ENCODE data around the gene KRT73.
"Not testable (repeated sequence)": the region's sequence is repeated elsewhere in the genome, so short reads cannot be mapped to it uniquely, and the experiment has no call there.

KRT73 gene

DNA sequence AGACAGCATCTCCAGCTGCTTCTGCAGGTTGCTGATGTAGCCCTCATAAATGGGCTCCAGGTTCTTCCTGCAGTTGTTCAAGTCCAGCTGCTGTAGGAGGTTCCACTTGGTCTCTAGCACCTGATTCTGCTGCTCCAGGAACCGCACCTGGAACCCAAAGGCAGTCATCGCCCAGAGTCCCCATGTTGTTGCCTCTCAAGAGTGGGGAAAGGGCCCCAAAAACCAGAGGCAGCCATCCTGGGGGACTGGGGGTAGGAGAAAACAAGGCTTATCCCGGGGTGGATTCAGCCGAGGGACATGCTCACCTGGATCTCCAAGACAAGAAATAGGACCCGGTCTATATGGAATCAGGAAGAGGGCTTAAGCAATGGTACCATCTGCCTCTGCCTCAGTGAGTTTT is 19.4 kb downstream of the KRT73 start:
- DNase-seq, result no peak

GRCh38 chr12:52594237-52594636 is 24.1 kb downstream of the KRT73 start:
- DNase-seq, result not testable (repeated sequence)

DNA sequence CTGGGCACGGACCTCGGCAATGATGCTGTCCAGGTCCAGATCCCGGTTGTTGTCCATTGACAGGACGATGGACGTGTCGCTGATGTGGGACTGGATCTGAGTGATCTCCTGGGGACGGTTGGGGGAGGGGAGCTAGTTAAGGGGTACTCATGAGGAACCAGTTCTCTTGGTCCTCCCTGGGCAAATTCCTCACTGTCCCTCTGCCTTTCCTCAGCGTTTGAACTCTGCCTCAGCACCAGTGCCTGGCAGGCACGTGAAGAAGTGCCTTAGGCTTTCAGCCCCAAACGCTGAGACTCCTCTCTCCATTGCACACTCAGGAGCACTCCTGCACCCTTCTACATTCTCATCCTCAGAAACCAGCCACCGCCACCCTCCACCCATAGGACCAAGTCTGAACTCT is 26.8 kb downstream of the KRT73 start:
- no peak for DNase-seq

GRCh38 chr12:52590021-52590420 is 28.3 kb downstream of the KRT73 start:
- DNase-seq, result no peak

DNA sequence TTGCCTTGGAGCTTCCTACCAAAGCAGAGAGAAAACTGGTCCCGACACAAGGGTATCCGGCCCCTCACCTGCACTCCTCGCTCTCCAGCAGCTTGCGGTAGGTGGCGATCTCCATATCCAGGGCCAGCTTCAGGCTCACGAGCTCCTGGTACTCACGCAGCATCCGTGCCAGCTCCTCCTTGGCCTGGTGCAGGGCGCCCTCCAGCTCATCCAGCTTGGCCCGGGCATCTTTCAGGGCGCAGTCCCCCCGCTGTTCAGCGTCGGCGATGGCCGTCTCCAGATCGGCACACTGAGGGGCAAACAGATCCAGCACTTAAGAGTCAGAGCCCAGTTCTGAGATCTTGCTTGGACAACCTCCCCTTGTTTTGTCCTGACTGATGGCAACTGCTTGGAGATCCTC is 30.8 kb downstream of the KRT73 start:
- DNase-seq, result no peak

GRCh38 chr12:52585946-52586345 is 32.4 kb downstream of the KRT73 start:
- no peak for DNase-seq

DNA sequence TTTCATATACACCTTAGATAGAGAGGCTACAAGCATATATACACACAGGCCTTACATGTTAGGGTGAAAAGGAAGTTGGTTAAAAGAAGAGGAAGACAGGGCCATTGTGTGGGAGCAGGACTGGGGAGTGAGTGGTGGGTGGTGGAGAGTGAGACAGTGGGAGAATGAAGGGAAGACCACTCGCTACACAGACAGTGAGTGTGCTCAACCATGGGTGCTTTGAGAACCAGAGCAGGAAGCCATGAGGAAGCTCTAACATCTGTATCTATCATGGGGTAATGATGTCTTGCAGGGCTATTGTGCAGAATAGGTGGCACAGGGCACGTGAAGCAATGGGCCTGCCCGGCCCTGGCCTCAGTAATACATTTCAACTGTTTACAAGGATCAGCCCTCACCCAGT is 33.3 kb downstream of the KRT73 start:
- DNase-seq, result no peak

DNA sequence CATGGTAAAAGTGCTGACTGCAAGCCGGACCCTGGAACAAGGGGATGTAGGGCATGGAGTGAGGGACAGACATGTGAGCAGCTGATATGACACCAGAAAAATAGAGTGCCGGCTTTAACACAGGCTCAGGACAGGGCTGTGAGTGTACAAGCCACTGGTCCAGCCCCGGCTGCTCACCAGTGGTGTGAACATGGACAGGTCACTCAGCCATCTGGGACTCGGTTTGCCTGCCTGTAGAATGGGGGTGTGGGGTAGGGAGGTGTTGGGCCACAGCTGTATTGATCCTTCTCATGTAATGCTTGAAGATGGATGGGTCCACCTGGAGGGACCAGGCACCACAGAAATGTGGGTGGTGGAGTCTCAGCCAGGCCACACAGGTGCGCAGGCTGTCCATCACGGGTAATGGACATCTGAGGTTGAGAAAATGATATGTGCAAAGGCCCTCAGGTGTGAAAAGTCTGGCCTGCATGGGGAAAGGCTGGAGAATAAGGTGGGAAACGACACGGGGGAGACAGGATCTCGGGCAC is 34.1 kb downstream of the KRT73 start:
- DNase-seq, result no peak

DNA sequence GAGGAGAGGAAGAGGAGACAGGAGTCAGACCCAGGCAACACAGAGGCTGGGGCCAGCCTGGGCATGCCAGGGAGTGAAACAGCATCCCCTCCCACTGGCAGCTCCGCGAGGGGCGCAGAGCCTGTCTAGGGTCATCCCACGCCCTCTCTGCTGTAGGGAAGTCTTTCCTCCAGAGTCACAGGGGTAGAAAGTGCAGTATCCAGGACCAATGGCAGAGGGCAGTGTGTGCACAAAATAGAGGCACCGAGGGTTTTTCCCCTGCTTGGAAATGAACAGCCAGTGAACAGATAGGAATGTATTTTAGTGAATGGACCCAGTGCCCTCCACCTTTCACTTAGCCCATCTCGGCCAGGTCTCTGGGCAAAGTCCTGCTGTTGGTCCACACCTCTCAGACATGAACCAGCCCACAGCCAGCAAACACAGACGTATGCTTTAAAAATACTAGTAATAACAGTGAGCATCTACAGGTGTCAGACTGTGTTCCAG is 35.3 kb downstream of the KRT73 start:
- peak; percentile 36 for DNase-seq

DNA sequence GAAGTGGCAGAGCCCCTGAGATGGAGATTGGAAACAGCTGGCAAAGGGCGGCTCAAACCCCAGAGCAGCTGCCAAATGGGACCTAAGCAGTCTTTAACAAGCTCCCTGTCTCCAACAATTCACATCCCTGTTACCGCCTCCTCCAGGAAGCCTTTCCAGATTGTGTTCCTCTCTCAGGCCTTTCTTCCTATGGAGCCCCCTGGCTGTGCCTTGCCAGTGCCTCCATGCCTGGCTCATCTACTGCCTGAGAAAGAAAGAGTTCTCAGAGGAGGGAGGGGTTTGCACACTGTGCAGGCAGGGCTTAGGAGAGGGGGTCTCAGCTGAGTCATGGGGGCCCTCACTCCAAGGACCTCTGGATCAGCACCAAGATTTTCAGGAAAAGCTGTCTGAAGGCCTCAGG is 35.9 kb downstream of the KRT73 start:
- no peak for DNase-seq

DNA sequence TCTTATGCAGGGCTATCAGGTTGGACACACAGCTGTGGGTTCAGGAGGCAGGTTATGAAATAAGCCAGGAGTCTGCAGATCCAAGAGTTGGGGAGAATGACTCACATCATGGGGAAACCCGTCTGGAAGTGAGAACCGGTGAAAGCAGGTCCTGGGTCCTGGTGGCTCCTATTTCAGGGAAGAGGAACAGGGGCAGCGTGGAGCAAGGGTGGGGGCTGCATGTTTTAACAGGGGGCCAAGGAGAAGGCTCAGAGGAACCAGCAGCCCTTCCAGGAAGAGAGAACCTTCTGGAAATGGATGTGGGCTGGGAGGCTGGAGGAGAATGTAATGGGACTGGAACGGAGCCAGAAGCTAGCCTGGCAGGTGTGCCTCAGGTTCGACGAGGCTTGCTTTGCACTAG is 36.9 kb downstream of the KRT73 start:
- peak; percentile 56 for DNase-seq

GRCh38 chr12:52581066-52581465 is 37.3 kb downstream of the KRT73 start:
- DNase-seq, result no peak

GRCh38 chr12:52580496-52580895 is 37.9 kb downstream of the KRT73 start:
- no peak for DNase-seq

GRCh38 chr12:52579468-52580465 is 38.6 kb downstream of the KRT73 start:
- peak; percentile 15 for DNase-seq

- DNase-seq, result no peak
Observed at GRCh38 chr12:52578469-52578868, 39.9 kb downstream of the KRT73 start.

DNA sequence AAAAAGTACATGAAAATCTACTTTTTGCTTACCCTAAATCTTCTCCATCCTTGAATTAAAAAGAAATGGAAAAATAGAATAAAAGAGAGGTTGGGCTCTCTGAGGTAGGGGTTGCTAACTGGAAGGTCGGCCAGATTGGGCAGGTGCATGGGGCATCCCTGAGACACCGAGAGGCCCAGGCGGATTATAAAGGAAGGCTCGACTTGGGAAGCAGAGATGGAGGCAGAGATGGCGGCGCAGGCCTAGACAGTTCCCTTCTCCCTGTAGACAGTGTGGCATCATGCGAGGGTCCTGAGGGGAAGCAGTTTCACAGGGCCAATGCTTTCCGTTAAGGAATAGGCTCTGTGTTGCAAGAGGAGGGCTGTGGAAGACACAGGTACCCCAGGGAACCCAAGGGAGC is 41.0 kb downstream of the KRT73 start:
- DNase-seq, result no peak

GRCh38 chr12:52575948-52576347 is 42.4 kb downstream of the KRT73 start:
- no peak for DNase-seq

- DNase-seq, result no peak
Observed at GRCh38 chr12:52575256-52575655, 43.1 kb downstream of the KRT73 start.

GRCh38 chr12:52573743-52574142 is 44.6 kb downstream of the KRT73 start, which contains the start of gene KRT74:
Gene KRT74 (minus strand): TSS chr12:52573843. CDS start chr12:52573777, 66 bp downstream.
- no peak for DNase-seq

- DNase-seq, result no peak
Observed at GRCh38 chr12:52573306-52573705, 45.1 kb downstream of the KRT73 start.

DNA sequence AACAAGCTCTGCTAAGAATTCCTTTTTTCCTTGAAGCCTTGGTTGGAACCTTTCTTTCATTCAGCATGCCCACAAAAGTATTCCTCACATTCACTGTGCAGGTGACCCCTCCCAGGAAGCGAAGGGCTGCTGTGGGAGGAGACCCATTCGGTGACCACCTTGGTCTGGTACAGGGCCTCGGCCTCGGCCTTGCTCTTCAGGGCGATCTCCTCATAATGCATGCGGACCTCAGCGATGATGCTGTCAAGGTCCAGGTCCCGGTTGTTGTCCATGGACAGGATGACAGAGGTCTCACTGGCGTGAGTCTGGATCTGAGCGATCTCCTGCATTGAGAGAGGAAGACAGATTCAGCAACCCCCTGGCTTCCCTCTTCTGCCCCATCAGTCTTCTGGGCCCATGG is 47.8 kb downstream of the KRT73 start:
- DNase-seq, result no peak

- DNase-seq, result no peak
Observed at GRCh38 chr12:52568111-52568510, 50.2 kb downstream of the KRT73 start.

- DNase-seq, result no peak
Observed at GRCh38 chr12:52566847-52567291, 51.5 kb downstream of the KRT73 start.

GRCh38 chr12:52564582-52564981 is 53.8 kb downstream of the KRT73 start:
- DNase-seq, result peak; percentile 67
